22Rv1 (cell line): ENCODE measurements around the gene OS9.

ENCODE experiments used
- ZFX ChIP-seq: fragments of 450-650 bp; IDR thresholded peaks from 2 replicates; pipeline ENCODE4 v1.6.1; 2017; ENCODE audit warnings: antibody characterized with exemption, borderline replicate concordance
- TF ChIP-seq, protein P1 (sequence below): fragments of 450-650 bp; IDR thresholded peaks from 2 replicates; pipeline ENCODE4 v1.5.1; 2017; ENCODE audit warnings: mild to moderate bottlenecking

DNA sequence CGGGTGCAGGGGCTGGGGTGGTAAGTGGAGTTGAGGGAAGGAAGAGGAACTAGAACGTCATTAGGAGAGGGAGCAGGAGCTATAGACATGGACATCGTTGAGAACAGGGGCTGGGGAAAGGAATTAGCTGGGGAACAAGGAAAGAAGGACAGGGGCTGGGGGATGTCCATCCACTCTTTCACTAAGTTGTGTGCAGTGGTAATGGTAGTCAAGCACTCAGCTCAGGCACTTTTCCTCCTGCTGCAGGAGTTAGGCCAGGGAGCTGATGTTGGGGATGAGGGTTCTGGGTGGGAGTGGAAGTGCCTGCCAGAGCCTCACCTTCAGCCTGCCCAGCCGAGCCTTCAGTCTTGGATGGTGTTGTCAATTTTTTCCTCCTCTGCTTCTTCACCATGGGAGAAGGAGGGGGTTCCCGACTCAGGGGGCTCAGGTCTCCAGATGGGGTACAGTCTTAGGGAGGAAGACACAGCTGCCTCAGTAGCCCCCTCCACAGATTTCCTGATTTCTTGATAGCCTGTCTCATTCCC, 35.5 kb downstream of the OS9 start:
- TF ChIP-seq, protein P1, sequence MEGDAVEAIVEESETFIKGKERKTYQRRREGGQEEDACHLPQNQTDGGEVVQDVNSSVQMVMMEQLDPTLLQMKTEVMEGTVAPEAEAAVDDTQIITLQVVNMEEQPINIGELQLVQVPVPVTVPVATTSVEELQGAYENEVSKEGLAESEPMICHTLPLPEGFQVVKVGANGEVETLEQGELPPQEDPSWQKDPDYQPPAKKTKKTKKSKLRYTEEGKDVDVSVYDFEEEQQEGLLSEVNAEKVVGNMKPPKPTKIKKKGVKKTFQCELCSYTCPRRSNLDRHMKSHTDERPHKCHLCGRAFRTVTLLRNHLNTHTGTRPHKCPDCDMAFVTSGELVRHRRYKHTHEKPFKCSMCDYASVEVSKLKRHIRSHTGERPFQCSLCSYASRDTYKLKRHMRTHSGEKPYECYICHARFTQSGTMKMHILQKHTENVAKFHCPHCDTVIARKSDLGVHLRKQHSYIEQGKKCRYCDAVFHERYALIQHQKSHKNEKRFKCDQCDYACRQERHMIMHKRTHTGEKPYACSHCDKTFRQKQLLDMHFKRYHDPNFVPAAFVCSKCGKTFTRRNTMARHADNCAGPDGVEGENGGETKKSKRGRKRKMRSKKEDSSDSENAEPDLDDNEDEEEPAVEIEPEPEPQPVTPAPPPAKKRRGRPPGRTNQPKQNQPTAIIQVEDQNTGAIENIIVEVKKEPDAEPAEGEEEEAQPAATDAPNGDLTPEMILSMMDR, result no peak
- no peak for TF ChIP-seq ZFX
